Parathyroid adenoma (tissue), 2 donors: ENCODE results near the gene HES7.

Experiments
- H2AFZ ChIP-seq: fragments of 300-600 bp; sonication (generic); one replicate; pipeline ENCODE4 v1.7.0; 2017; ENCODE audit warnings: antibody characterized with exemption, mild to moderate bottlenecking
- H3K27ac ChIP-seq: fragments of 300-600 bp; sonication (generic); one replicate; pipeline ENCODE4 v1.7.0; 2017
- H3K27me3 ChIP-seq: fragments of 300-600 bp; sonication (generic); one replicate; pipeline ENCODE4 v1.7.0; 2017; ENCODE audit warnings: low read length; ENCODE audit not compliant: control insufficient read depth, insufficient read depth
- H3K36me3 ChIP-seq: fragments of 300-600 bp; sonication (generic); one replicate; pipeline ENCODE4 v1.7.0; 2017; ENCODE audit warnings: low read length; ENCODE audit not compliant: control insufficient read depth, insufficient read depth
- H3K4me1 ChIP-seq: fragments of 300-600 bp; sonication (generic); one replicate; pipeline ENCODE4 v1.7.0; 2017; ENCODE audit warnings: control low read depth
- H3K4me2 ChIP-seq: fragments of 300-600 bp; sonication (generic); one replicate; pipeline ENCODE4 v1.7.0; 2017; ENCODE audit warnings: low read length
- H3K4me3 ChIP-seq: fragments of 300-600 bp; sonication (generic); one replicate; pipeline ENCODE4 v1.7.0; 2017; ENCODE audit warnings: low read depth, low read length
- H3K79me2 ChIP-seq: fragments of 300-600 bp; sonication (generic); one replicate; pipeline ENCODE4 v1.7.0; 2017; ENCODE audit warnings: control low read depth
- H3K9ac ChIP-seq: fragments of 300-600 bp; sonication (generic); one replicate; pipeline ENCODE4 v1.7.0; 2017; ENCODE audit warnings: mild to moderate bottlenecking
- H3K9me3 ChIP-seq: fragments of 300-600 bp; sonication (generic); one replicate; pipeline ENCODE4 v1.7.0; 2017; ENCODE audit warnings: low read length; ENCODE audit not compliant: control insufficient read depth
- TF ChIP-seq, protein P1 (sequence below): fragments of 300-600 bp; sonication (generic); IDR thresholded peaks from one replicate; pipeline ENCODE4 v1.7.0; 2017; ENCODE audit warnings: antibody characterized with exemption, mild to moderate bottlenecking
- donor health status: primary hyperparathyroidism.

Gene HES7

DNA sequence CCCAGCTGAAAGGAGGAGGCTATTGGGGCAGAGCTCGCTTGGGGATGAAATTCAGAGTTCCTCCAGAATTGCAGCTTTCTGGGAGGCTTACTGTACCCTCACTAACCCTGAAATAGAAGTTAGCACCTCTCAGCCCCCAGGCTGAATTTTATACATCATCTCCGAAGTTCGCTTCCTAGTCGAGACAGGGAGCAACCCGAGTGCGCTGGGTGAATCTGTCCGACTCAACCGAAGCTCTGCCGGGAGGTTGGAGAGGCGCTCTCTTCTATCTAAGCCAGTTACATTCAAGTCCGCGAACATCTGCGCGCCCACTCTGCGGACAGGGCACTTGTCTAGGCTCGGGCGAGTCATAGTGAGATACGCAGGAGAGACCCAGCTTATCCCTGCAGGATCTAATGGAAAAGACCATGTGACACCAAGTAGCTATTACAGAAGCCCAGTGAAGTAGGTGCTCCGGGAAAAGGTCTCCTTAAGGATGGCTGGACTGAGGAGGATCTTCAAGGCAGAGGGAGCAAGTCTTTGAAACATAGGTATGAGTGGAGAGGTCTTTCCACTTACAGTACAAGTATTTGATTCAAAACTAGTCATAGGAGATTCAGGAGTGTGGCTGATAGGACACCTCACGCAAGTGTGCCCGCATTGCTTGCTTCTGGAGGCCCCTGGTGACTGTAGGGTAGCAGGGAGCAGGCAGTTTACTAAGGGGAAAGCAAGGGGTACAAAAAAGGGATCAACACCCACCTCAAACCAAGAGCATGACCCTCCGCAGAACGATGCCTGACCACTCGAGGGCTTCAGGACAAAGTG is 646 bp upstream of the HES7 start:
- H3K4me1 ChIP-seq = peaks cover 39% of the 10 kb centered on the region
- TF ChIP-seq, protein P1, sequence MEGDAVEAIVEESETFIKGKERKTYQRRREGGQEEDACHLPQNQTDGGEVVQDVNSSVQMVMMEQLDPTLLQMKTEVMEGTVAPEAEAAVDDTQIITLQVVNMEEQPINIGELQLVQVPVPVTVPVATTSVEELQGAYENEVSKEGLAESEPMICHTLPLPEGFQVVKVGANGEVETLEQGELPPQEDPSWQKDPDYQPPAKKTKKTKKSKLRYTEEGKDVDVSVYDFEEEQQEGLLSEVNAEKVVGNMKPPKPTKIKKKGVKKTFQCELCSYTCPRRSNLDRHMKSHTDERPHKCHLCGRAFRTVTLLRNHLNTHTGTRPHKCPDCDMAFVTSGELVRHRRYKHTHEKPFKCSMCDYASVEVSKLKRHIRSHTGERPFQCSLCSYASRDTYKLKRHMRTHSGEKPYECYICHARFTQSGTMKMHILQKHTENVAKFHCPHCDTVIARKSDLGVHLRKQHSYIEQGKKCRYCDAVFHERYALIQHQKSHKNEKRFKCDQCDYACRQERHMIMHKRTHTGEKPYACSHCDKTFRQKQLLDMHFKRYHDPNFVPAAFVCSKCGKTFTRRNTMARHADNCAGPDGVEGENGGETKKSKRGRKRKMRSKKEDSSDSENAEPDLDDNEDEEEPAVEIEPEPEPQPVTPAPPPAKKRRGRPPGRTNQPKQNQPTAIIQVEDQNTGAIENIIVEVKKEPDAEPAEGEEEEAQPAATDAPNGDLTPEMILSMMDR = no peak

DNA sequence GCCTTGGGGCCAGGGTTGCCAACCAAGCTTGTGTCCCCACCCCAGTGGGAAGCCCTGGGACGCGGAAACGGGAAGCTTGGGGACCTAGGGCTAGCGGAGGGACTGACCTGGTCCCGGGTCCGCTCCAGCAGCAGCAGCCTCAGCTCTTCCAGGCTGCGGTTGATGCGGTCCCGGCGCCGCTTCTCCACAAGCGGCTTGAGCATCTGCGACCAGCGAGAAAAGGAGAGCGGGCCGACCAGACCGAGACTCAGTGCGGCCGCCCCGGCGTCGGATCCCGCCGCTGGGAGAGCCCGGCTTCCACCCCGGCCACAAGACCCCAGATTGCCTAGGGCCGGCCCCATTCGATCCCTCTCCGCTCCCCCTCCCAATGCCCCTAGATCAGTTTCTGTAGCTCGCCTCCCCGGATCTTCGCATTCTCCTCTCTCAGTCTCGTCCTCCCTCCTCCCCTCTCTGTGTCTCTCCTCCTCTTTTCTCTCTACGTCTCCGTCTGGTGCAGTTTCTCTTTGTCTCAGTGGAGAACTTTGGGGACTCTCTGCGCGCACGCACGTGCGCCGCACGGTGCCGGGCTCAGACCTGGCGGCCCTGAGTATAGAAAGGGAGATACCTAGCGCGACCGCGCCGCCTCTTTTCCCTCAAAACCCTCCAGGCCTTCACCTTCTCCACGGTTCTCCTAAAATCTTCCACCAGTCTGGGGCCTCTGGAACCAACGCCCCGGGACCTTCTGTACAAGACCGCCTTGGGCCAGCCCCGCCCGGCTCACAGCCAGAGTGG is 797 bp downstream of the HES7 start:
- no peaks in the 10 kb centered on the region for H3K36me3 ChIP-seq
- no peak overlapping the region for H3K9ac ChIP-seq
- TF ChIP-seq, protein P1 = no peak
- peaks cover 2% of the 10 kb centered on the region for H3K27me3 ChIP-seq
- H3K27ac ChIP-seq = no peak overlapping the region
- no peaks in the 10 kb centered on the region for H3K9me3 ChIP-seq
- no peaks in the 10 kb centered on the region for H3K79me2 ChIP-seq
- H3K4me2 ChIP-seq = peak overlapping the region; percentile 82
- H2AFZ ChIP-seq = peak overlapping the region; percentile 87
- H3K4me1 ChIP-seq = peaks cover 40% of the 10 kb centered on the region
- peak overlapping the region; percentile 80 for H3K4me3 ChIP-seq

More for the DNA sequence above, 646 bp upstream of the HES7 start:
- no peak overlapping the region for H3K9ac ChIP-seq
- peak overlapping the region; percentile 82 for H3K4me2 ChIP-seq
- H3K79me2 ChIP-seq = no peaks in the 10 kb centered on the region
- no peaks in the 10 kb centered on the region for H3K36me3 ChIP-seq
- H3K27me3 ChIP-seq = peaks cover 2% of the 10 kb centered on the region
- no peak overlapping the region for H3K27ac ChIP-seq
- H3K9me3 ChIP-seq = no peaks in the 10 kb centered on the region
- peak overlapping the region; percentile 80 for H3K4me3 ChIP-seq
- H2AFZ ChIP-seq = peak overlapping the region; percentile 87

DNA sequence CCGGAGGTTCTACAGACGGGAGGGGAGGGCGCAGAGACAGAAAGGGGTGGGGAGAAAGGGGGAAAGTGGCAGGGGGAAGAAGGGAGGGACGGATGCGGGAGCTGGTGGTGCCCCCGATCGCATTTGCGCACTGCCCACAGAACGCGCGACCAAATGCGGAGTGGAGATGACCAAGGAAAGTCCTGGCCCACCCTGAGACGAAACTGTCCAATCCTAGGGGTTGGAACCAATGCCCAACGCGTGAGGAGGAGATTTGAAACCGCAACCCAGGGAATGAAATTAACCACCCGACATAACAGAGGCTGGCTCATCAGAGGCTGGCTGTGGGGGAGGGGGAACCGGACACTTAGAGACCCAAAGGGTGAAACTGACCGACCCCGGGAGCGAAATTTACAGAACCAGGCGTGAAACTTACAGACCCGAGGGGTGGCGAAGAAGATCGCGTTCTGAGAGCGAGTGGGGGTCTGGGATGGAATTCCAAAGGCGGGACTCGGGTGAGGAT is 1.4 kb downstream of the HES7 start:
- peak overlapping the region; percentile 87 for H2AFZ ChIP-seq
- peaks cover 2% of the 10 kb centered on the region for H3K27me3 ChIP-seq
- H3K9me3 ChIP-seq = no peaks in the 10 kb centered on the region
- TF ChIP-seq, protein P1 = no peak
- H3K4me2 ChIP-seq = peak overlapping the region; percentile 82
- peaks cover 47% of the 10 kb centered on the region for H3K4me1 ChIP-seq
- no peak overlapping the region for H3K9ac ChIP-seq
- H3K79me2 ChIP-seq = no peaks in the 10 kb centered on the region
- H3K36me3 ChIP-seq = no peaks in the 10 kb centered on the region
- peak overlapping the region; percentile 80 for H3K4me3 ChIP-seq
- no peak overlapping the region for H3K27ac ChIP-seq

DNA sequence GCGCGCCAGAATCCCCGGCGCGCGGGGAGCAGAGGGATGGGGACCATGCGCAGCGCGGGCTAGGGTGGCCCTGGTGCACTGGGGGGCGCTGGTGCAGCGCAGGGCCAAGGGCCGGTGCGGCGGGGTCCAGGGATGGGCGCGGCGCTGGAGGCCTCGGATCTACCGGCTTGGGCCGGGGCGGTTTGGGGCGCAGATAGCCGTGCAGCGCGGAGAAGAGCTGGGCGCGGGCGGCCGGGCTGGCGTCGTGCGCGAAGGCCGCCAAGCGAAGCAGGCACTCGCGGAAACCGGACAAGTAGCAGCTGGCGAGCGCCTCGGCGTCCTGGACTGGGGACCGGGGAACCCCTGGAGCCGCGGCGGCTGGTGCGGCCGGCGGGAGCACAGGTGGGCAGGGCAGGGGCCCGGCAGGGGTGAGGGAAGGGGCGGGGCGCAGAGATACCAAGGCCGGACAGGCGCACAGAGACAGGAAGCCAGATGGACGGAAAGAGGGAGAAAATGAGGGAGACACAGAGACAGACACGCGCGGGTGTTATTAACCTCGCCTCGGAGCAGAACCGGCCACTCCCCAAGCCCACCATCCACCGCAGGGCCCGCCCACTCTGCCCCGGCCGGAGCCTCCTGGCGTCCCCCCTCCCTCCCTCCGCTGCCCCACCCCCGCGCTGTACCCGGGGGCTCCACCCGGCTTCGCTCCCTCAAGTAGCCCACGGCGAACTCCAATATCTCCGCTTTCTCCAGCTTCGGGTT is 2.1 kb downstream of the HES7 start:
- Histone ChIP-seq H3K79me2 (no peaks in the 10 kb centered on the region), H3K27ac (peak overlapping the region; percentile 52), H2AFZ (peak overlapping the region; percentile 87), H3K27me3 (peaks cover 2% of the 10 kb centered on the region), H3K4me3 (peak overlapping the region; percentile 80), H3K4me1 (peaks cover 43% of the 10 kb centered on the region), H3K9ac (no peak overlapping the region), H3K9me3 (no peaks in the 10 kb centered on the region), H3K4me2 (peak overlapping the region; percentile 82), H3K36me3 (no peaks in the 10 kb centered on the region)
- TF ChIP-seq, protein P1 = peak; percentile 71
